Measurements from ENCODE around the gene NUPR1. TPM values are rescaled to one million over a fixed set of nuclear protein-coding genes. Genes with fewer than 3 reads are reported as not detected.

Gene NUPR1
- total and polyA plus RNA-seq, 8 donors: 4.2 to 251 (median 74.9) TPM

GRCh38 chr16:28505489-28506137, 33.2 kb downstream of the NUPR1 start:
- Histone ChIP-seq H3K27ac (no peak overlapping the region), H3K9me3 (no peaks in the 10 kb centered on the region), H3K27me3 (peaks cover 0 to 20% (median 0%) of the 10 kb centered on the region in 3 donors), H3K4me1 (peaks cover 0 to 14% (median 0%) of the 10 kb centered on the region in 4 donors), H3K36me3 (no peaks in the 10 kb centered on the region), H3K4me3 (no peak overlapping the region)
- no peak for DNase-seq
- WGBS, 5 donors: 63 to 78% (median 72%) methylated on average over 14 of the region's 14 CpGs
- no peak for TF ChIP-seq EP300 (IDR thresholded peaks at IDR 0.05)
- TF ChIP-seq POLR2AphosphoS5 (IDR thresholded peaks at IDR 0.05): no peak
- TF ChIP-seq CTCF (IDR thresholded peaks at IDR 0.05): no peak
- TF ChIP-seq POLR2A (IDR thresholded peaks at IDR 0.05): no peak
- intact Hi-C loops (cut with DNase I; ENCODE audit: low total_unique reads): no loop called here

GRCh38 chr16:28504707-28505404, 33.9 kb downstream of the NUPR1 start:
- TF ChIP-seq EP300 (IDR thresholded peaks at IDR 0.05): no peak
- no peak for TF ChIP-seq POLR2AphosphoS5 (IDR thresholded peaks at IDR 0.05)
- TF ChIP-seq CTCF (IDR thresholded peaks at IDR 0.05): no peak
- no peak for TF ChIP-seq POLR2A (IDR thresholded peaks at IDR 0.05)
- Histone ChIP-seq H3K27ac (no peak overlapping the region), H3K27me3 (peaks cover 0 to 20% (median 0%) of the 10 kb centered on the region in 3 donors), H3K9me3 (no peaks in the 10 kb centered on the region), H3K4me1 (peaks cover 0 to 14% (median 0%) of the 10 kb centered on the region in 4 donors), H3K36me3 (no peaks in the 10 kb centered on the region), H3K4me3 (no peak overlapping the region)
- WGBS, 5 donors: 50 to 80% (median 66%) methylated on average over 7 to 8 of the region's 8 CpGs
- no peak for DNase-seq
- intact Hi-C loops (cut with DNase I; ENCODE audit: low total_unique reads): no loop called here

DNA sequence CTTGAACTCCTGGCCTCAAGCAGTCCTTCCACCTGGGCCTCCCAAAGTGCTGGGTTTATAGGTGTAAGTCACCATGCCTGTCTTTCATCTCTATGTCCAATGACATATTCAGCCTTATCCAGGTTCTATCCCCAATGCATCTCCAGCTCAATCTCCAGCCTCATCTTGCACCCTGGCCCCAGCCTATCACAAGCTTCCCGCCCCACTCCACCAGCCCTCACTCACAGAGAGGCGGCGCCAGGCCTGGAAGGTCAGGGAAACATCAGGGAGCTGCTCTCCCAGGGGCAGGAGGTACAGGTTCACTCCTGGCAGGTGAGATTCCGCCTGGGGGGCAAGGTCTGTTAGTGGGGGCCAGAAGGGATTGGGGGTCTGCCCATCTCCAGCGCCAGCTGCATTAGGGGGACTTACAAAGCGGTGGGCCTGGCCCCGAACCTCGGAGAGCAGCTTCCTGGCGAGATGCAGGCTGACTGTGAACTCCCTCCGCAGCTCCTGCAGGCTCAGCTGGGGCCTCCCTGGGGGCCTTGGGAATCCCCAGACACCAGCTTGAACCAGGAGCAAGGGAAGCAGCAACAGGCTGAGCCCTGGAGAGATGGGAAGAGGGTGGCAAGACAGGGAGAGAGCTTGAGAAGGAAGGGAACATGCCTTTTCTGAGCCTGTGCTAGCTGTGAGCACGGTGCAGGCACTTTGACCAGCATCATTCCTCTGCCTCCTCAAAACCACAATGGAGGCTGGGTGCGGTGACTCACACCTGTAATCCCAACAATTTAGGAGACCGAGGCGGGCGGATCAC, 35.1 kb downstream of the NUPR1 start:
- H3K27ac ChIP-seq: no peak overlapping the region
- DNase-seq: no peak
- peaks cover 0 to 14% (median 0%) of the 10 kb centered on the region in 4 donors for H3K4me1 ChIP-seq
- no peaks in the 10 kb centered on the region for H3K9me3 ChIP-seq
- intact Hi-C loops (cut with DNase I; ENCODE audit: low total_unique reads): no loop called here
- TF ChIP-seq EP300 (IDR thresholded peaks at IDR 0.05): no peak
- TF ChIP-seq POLR2A (IDR thresholded peaks at IDR 0.05): no peak
- TF ChIP-seq POLR2AphosphoS5 (IDR thresholded peaks at IDR 0.05): no peak
- TF ChIP-seq CTCF (IDR thresholded peaks at IDR 0.05): no peak
- peaks cover 0 to 20% (median 0%) of the 10 kb centered on the region in 3 donors for H3K27me3 ChIP-seq
- H3K36me3 ChIP-seq: no peaks in the 10 kb centered on the region
- WGBS, 5 donors: 79 to 87% (median 82%) methylated on average over 8 to 15 of the region's 15 CpGs
- H3K4me3 ChIP-seq: no peak overlapping the region

GRCh38 chr16:28502290-28502689, 36.5 kb downstream of the NUPR1 start:
- no peak overlapping the region for H3K27ac ChIP-seq
- H3K4me3 ChIP-seq: no peak overlapping the region
- intact Hi-C loops (cut with DNase I; ENCODE audit: low total_unique reads): no loop called here
- H3K9me3 ChIP-seq: no peaks in the 10 kb centered on the region
- no peak for TF ChIP-seq CTCF (IDR thresholded peaks at IDR 0.05)
- no peak for TF ChIP-seq POLR2A (IDR thresholded peaks at IDR 0.05)
- no peak for TF ChIP-seq EP300 (IDR thresholded peaks at IDR 0.05)
- no peak for TF ChIP-seq POLR2AphosphoS5 (IDR thresholded peaks at IDR 0.05)
- peaks cover 0 to 13% (median 0%) of the 10 kb centered on the region in 3 donors for H3K27me3 ChIP-seq
- no peak for DNase-seq
- WGBS, 5 donors: 65 to 71% (median 70%) methylated on average over 2 of the region's 2 CpGs
- peaks cover 0 to 7% (median 0%) of the 10 kb centered on the region in 4 donors for H3K36me3 ChIP-seq
- H3K4me1 ChIP-seq: peaks cover 0 to 3% (median 0%) of the 10 kb centered on the region in 4 donors

Measured in stomach (tissue), 9 donors.